Pancreas (tissue), 10 donors: ENCODE measurements around the gene NLRX1. TPM values are rescaled to one million over a fixed set of nuclear protein-coding genes. Genes with fewer than 3 reads are reported as not detected.

Source experiments
- ATAC-seq, 4 donors: fragments of 200-7000 bp; cut with Tn5 transposase; one replicate each; pipeline versions ENCODE4 v1.8.0 to v1.9.1; 2020; ENCODE audit warnings: mild to moderate bottlenecking in 4 of 4, moderate library complexity in 4 of 4
- DNase-seq, 6 donors: peaks; one replicate each; pipeline ENCODE4 v3.0.0-alpha.2; 2020
- FAIRE-seq: peaks from 2 replicates; lab custom pipeline; 2012; peaks lifted over from hg19 to GRCh38; lab: Jason Lieb, UNC
- H3K27ac ChIP-seq, 4 donors: fragments of 200-600 bp; sonication (generic); 1 replicate in 3 of 4; 2 replicates in 1 of 4; pipeline versions ENCODE4 v1.5.0 to v1.8.0; 2020
- H3K27me3 ChIP-seq, 4 donors: fragments of 200-600 bp; one replicate each; pipeline ENCODE4 v1.8.0; 2021
- H3K36me3 ChIP-seq, 3 donors: fragments of 200-600 bp; sonication (generic) in 1 of 3; one replicate each; pipeline versions ENCODE4 v1.5.0 to v1.8.0; 2020 to 2021
- H3K4me1 ChIP-seq, 3 donors: fragments of 200-600 bp; one replicate each; pipeline ENCODE4 v1.8.0; 2021
- H3K4me3 ChIP-seq, 4 donors: fragments of 200-600 bp; sonication (generic) in 2 of 4; one replicate each; pipeline versions ENCODE4 v1.5.0 to v1.8.0; 2020 to 2021
- H3K9me3 ChIP-seq, 4 donors: fragments of 200-600 bp; one replicate each; pipeline ENCODE4 v1.8.0; 2021
- CTCF ChIP-seq, 4 donors: fragments of 200-600 bp; sonication (generic) in 3 of 4; IDR thresholded peaks; one replicate each; pipeline versions ENCODE4 v1.5.0 to v1.8.0; 2021; ENCODE audit warnings: antibody characterized with exemption in 4 of 4
- WGBS, 2 donors: extraction: QIAGEN DNeasy Blood & Tissue Kit; methylation state at CpG; one replicate each; pipeline ENCODE4 v1.1.7; 2013; 5-methylcytosine and 5-hydroxymethylcytosine counted together
- intact Hi-C, 3 donors: fragments of 100-400 bp; cut with DNase I; formaldehyde crosslinking; loops; one replicate each; pipeline versions ENCODE4 v1.11.1 to v1.14.2; 2022
- polyA plus RNA-seq, 2 donors: library from polyadenylated mRNA; stranded (reverse); fragments of 200-250 nt; gene quantifications; one replicate each; pipeline ENCODE4 v1.2.3, GENCODE V29; 2013
- total RNA-seq, 6 donors: library from RNA; stranded (reverse); fragmentation: NEBNext Ultra II Directional in 4 of 6; extraction: Animal tissue kit (Norgen Biotek cat#: 25700) in 4 of 6; gene quantifications; one replicate each; pipeline versions ENCODE4 v1.2.1 to v1.2.4, GENCODE V29; 2021 to 2023
- donor health status: healthy with polysubstance abuse.
- donor health status: DM: no; HTN: no; CAD: no; lungs with moderate emphysema.
- donor health status: DM: no; HTN: no; CAD: no.
- donor health status: control.
- donor health status: control.
- donor health status: Bipolar disorder and iron deficiency.
- donor health status: DM: yes; HTN: yes; CAD: no.
- donor health status: DM: no; HTN: no; CAD: no.
- donor health status: DM: no; HTN: no; CAD: no.
- donor health status: DM: yes; HTN: yes; CAD: no.

Gene NLRX1
- total and polyA plus RNA-seq, 8 donors = 6.5 to 12.6 (median 7.5) TPM

DNA sequence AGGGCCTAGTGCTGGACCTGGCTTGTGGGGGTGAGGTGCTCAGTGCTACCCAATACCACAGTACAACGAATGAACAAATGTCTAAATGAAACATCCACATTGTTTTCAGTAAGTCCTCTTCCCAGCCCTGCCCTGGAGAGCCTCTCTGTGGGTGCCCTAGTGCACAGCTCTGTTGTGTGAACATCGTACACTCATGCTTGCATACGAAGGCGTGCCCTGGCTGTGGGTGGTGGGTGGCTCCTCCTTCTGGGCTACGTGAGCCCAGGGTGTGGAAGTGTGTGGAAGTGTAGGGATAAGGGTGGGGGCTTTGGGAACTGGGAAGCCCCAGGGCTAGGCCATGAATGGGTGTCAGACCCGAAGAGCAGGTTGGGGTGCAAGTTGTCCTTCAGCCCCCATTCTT lies 592 bp upstream of the NLRX1 start:
- Histone ChIP-seq H3K4me3 (no peak overlapping the region), H3K36me3 (no peaks in the 10 kb centered on the region), H3K27ac (no peak overlapping the region), H3K27me3 (no peaks in the 10 kb centered on the region), H3K9me3 (no peaks in the 10 kb centered on the region), H3K4me1 (peaks cover 0 to 5% (median 0%) of the 10 kb centered on the region in 3 donors)
- DNase-seq = no peak
- intact Hi-C loops = no loop called here
- ATAC-seq = no peak
- 62 to 67% methylated on average over 6 of the region's 6 CpGs for WGBS, 2 donors
- TF ChIP-seq CTCF (IDR thresholded peaks at IDR 0.05) = no peak
- FAIRE-seq = no peak

DNA sequence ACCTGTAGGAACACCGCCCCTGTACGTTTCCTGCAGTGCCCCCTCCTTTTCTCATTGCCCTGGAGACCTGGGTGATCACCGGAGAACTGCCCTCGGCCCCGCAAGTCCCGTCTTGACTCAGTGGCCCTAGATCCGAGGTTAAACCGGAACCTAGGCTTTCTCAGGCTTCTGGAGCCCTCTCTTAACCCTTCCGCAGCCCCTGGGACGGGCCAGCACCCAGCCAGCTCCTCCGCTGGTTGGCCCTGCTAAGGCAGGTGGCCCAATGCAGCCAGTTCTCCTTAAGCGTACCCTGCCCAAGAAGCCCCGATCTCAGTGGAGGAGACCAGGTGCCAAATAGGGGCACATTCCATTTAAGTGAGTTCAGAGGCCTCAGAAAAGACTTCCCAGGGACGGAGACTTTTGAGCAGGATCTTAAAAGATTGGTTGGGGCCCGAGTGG lies 776 bp downstream of the NLRX1 start:
- Histone ChIP-seq H3K4me3 (peak overlapping the region; percentile 75 to 90 (median 89)), H3K27ac (peak overlapping the region; percentile 93 to 97 (median 94)), H3K36me3 (peaks cover 0 to 4% (median 2%) of the 10 kb centered on the region in 3 donors), H3K9me3 (no peaks in the 10 kb centered on the region), H3K4me1 (peaks cover 0 to 5% (median 0%) of the 10 kb centered on the region in 3 donors), H3K27me3 (no peaks in the 10 kb centered on the region)
- intact Hi-C loops = no loop called here
- FAIRE-seq = no peak
- 8% methylated on average over 15 of the region's 15 CpGs for WGBS, 2 donors
- no peak for TF ChIP-seq CTCF (IDR thresholded peaks at IDR 0.05)
- DNase-seq = peak in 4 of 6 donors; percentile 48 to 76 (median 61)
- peak; percentile 57 to 73 (median 66) for ATAC-seq

- no peak for ATAC-seq
- DNase-seq = no peak
- WGBS, 2 donors = 89 to 92% methylated on average over 2 of the region's 2 CpGs
- no peak overlapping the region for H3K27ac ChIP-seq
- peaks cover 0 to 10% (median 10%) of the 10 kb centered on the region in 3 donors for H3K36me3 ChIP-seq
- H3K4me1 ChIP-seq = peaks cover 0 to 5% (median 0%) of the 10 kb centered on the region in 3 donors
- no peaks in the 10 kb centered on the region for H3K9me3 ChIP-seq
- TF ChIP-seq CTCF (IDR thresholded peaks at IDR 0.05) = no peak
- no peak overlapping the region for H3K4me3 ChIP-seq
- no peaks in the 10 kb centered on the region for H3K27me3 ChIP-seq
- FAIRE-seq = no peak
- intact Hi-C loops = no loop called here
Measured at GRCh38 chr11:119172513-119172912, 4.0 kb downstream of the NLRX1 start.

- FAIRE-seq = no peak
- WGBS, 2 donors = 93 to 94% methylated on average over 20 to 21 of the region's 21 CpGs
- intact Hi-C loops = no loop called here
Measured at GRCh38 chr11:119173453-119173852, 4.9 kb downstream of the NLRX1 start.

More at GRCh38 chr11:119173453-119173852, 4.9 kb downstream of the NLRX1 start:
- H3K27ac ChIP-seq = no peak overlapping the region
- peaks cover 0 to 5% (median 0%) of the 10 kb centered on the region in 3 donors for H3K4me1 ChIP-seq
- TF ChIP-seq CTCF (IDR thresholded peaks at IDR 0.05) = no peak
- H3K36me3 ChIP-seq = peaks cover 0 to 10% (median 10%) of the 10 kb centered on the region in 3 donors
- no peaks in the 10 kb centered on the region for H3K9me3 ChIP-seq
- ATAC-seq = no peak
- DNase-seq = peak in 1 of 6 donors; percentile 66
- no peaks in the 10 kb centered on the region for H3K27me3 ChIP-seq
- H3K4me3 ChIP-seq = no peak overlapping the region
